Measurements from ENCODE around the gene RBM28.
A peak's percentile ranks its signal among the peaks of the same experiment; 100 is the strongest.

Gene RBM28

DNA sequence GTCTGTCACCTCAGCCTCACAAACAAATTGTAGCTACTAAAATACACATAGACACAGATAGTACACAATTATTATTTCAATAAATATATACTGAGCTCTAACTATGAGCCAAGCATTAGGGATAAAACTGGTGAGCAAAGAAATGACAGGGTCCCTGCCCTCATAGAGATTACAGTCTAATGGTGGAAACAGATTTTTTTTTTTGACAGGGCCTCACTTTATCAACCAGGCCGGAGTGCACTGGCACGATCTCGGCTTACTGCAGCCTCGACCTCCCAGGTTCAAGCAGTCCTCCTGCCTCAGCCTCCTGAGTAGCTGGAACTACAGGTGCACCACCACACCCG, 695 bp upstream of the RBM28 start (continued):
- TF ChIP-seq AEBP2 (tag by site-specific recombination; IDR thresholded peaks at IDR 0.05; ENCODE audit: borderline replicate concordance) (no peak), ZNF132 (tag by site-specific recombination; IDR thresholded peaks at IDR 0.05; ENCODE audit: borderline replicate concordance) (no peak), TSHZ1 (tag by site-specific recombination; IDR thresholded peaks at IDR 0.05; ENCODE audit: borderline replicate concordance) (no peak), EGR2 (tag by site-specific recombination; IDR thresholded peaks at IDR 0.05; ENCODE audit: low read depth) (no peak), ZBTB1 (tag by site-specific recombination; IDR thresholded peaks at IDR 0.05) (no peak), ZNF692 (tag by site-specific recombination; IDR thresholded peaks at IDR 0.05) (no peak)

DNA sequence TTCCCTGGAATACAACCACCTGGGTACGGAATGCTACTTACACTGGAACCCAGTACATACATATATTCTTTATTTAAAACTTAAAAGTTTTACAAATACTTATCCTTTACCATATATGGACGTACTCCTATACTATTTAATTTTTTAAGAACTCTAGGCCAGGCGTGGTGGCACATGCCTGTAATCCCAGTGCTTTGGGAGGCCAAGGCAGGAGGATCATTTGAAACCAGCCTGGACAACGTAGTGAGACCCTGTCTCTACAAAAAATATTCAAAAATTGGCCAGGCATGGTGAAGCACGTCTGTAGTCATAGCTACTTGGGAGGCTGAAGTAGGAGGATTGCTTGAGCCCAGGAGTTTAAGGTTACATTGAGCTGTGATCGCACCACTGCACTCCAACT, 2.0 kb downstream of the RBM28 start:
- Histone ChIP-seq H3K36me3 (ENCODE audit: control insufficient read depth in 2 of 2, insufficient read depth in 1 of 2, low read length in 2 of 2) (peaks cover 23 to 40% of the 10 kb centered on the region in 2 experiments), H3K9me3 (ENCODE audit: control insufficient read depth, insufficient read depth, low read depth, low read length) (no peaks in the 10 kb centered on the region), H3K4me3 (ENCODE audit: low read depth, low read length) (no peak overlapping the region), H3K4me1 (ENCODE audit: control insufficient read depth, insufficient read depth, low read length) (no peaks in the 10 kb centered on the region), H3K27ac (ENCODE audit: extremely low read depth, low read depth, low read length) (no peak overlapping the region)
- no peak for TF ChIP-seq ZNF513 (tag by site-specific recombination; IDR thresholded peaks at IDR 0.05)
- no peak for TF ChIP-seq ZNF221 (tag by site-specific recombination; IDR thresholded peaks at IDR 0.05; ENCODE audit: borderline replicate concordance)
- TF ChIP-seq ZSCAN18 (tag by site-specific recombination; IDR thresholded peaks at IDR 0.05): no peak
- 0 out of 2 replicates have a peak, but pooled peaks have one; percentile 53 for TF ChIP-seq ZNF121 (tag by site-specific recombination; IDR thresholded peaks at IDR 0.05)
- no peak for TF ChIP-seq ZNF624 (tag by site-specific recombination; IDR thresholded peaks at IDR 0.05)
- TF ChIP-seq, protein P1, sequence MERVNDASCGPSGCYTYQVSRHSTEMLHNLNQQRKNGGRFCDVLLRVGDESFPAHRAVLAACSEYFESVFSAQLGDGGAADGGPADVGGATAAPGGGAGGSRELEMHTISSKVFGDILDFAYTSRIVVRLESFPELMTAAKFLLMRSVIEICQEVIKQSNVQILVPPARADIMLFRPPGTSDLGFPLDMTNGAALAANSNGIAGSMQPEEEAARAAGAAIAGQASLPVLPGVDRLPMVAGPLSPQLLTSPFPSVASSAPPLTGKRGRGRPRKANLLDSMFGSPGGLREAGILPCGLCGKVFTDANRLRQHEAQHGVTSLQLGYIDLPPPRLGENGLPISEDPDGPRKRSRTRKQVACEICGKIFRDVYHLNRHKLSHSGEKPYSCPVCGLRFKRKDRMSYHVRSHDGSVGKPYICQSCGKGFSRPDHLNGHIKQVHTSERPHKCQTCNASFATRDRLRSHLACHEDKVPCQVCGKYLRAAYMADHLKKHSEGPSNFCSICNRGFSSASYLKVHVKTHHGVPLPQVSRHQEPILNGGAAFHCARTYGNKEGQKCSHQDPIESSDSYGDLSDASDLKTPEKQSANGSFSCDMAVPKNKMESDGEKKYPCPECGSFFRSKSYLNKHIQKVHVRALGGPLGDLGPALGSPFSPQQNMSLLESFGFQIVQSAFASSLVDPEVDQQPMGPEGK (tag by site-specific recombination; IDR thresholded peaks at IDR 0.05): no peak
- TF ChIP-seq ZNF677 (tag by site-specific recombination; IDR thresholded peaks at IDR 0.05): no peak
- TF ChIP-seq ZBTB21 (tag by site-specific recombination; IDR thresholded peaks at IDR 0.05): no peak
- POLR2A ChIA-PET: no interaction called here
- CTCF ChIA-PET: interaction anchor here (1.3 to 2.4 kb wide), 2 partner anchors 40 to 46 kb away, joined by 4 to 7 read pairs; no protein-coding TSS in a partner anchor

All from HEK293 (cell line).